NCI-H2171 treated with DMSO at 0.1 percent for 48 hours (cell line): ENCODE results near the gene SHC3.

Experiments
- DNase-seq: peaks from one replicate; lab custom pipeline; 2025; lab: John Stamatoyannopoulos, UW

Gene SHC3

DNA sequence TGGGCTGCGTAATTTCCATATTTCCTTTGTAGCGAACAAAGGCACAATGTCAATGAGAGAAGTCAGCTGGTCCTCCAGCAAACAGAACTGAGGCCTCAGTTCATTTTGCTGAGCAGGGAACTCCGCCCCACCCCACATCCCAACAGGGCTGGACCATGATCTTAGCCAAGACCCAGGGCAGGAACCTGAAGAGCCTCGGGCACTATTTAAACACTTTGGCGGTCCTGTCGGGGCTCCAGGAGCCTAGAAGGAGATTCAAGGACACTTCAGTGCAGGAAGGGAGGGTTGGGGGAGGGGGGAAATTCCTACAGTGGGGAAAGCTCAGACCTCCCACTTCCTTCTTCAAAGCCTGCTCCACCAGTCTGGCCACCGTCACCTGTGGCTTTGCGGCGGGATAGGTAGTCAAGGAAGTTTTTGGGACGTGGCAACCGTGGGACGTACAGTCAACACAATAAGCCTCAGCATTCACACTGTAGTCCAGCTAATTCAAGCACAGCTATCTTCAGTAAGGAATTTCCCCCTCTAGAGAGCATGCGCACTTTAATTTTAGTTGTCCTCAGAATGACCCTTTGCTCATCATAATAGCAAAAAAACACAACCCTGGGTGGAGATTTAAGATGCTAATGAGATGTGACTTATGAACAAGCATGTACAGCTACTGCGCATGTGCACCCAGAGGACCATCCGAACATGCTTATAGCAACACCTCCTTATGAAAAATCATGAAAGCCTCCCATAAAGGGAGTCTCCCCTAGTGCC lies 156.4 kb downstream of the SHC3 start:
- DNase-seq: no peak

DNA sequence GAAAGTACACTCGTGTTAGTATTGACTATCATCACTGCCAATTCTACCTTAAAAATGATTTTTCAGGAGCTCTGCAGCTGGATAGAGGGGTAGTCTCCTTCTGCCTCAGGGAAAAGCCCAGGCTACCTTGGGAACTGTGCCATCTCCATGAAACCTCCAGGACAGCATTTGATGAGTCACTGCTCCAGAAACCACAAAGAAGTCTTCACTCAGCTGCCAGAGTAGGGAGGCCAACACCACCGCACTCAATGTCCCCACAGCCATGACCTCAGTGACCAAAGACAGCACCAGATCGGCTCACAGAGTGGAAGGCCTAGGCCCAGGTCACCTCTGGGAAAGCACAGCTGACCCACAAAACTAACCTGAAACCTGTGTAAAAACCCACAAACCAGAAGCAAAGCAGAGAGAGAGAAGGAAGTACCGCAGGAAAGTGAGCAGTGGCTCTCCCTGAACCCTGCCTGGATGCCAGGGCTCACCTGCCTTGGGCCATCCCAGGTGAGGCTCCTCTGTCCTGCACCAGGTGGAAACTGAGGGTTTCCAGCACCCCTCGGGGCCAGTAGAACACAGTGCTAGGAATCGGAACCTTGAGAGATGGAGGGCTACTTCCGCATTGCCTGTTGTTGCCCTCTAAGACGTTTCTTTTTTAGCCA lies 157.3 kb downstream of the SHC3 start:
- DNase-seq: no peak

DNA sequence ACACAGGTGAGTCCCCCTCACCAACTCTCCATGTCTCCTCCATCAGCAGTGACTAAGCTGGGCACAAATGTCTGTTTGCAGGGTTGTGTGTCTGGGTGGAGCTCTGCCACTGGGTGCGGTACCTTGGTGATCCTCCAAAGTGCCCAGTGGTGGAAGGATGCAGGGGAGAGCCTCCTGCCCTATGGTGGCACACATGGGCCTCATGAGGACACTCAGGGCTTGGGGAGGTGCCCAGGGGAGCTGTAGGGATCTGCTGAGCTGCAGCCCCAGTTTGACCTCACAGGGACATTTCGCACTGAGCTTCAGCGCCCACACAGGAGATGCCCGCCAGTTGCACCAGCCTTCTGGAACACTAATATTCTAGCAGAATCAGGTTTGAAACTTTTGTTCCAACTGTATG lies 157.9 kb downstream of the SHC3 start:
- no peak for DNase-seq

DNA sequence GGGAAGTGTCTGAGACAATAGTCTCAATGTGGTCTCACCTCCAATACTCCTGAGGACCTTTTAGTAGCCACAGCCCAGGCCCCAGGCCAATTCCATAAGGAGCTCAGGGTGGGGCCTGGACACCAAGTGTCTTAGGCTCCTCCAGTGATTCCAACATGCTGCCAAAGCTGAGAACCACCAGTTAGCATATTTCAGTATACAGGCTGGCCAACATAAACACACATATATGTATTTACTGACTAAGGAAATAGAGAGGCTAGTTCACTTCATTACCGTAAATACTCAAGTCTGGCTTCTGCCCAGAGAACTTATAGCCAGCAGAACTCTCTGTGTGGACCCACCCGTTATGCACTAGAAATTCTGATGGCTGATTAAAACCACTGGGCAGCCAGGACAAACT lies 163.3 kb downstream of the SHC3 start:
- DNase-seq: no peak

DNA sequence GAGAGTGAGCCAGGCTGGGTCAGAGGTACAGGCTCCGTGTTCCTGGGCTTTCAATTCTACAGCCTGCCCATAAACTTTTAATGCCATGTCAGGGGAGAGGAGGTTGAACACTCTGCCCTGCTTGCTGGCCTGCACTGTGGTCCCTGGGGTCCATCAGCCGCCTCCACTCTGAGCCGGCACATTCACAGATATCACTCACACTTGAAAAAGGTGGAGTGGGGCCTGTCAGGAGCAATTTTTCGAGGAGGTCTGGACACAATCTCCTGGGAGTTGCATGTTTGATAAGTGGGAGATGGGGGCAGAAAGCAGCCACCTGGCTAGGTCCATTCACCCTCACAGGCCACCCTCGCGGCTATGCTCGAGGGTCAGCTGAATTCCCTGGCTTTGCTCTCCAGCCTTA lies 164.5 kb downstream of the SHC3 start:
- DNase-seq: no peak

DNA sequence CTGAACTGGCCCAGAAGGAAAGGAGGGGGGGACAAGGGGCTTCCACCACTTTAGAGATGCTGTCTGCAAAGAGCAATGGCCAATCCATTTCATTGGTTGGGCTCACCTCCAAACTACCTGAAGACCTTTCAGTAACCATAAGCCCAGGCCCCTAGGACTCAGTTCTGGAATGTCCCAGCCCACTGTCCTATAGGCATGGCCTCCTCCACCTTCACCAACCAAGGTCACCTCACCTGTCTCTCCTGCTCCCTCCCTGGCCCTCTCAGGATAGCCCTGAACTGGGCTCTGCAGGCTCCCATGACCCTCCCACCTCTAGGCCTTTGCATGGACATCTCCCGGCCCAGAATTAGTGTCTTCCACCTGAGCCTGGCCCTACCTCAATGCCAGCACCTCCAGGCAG lies 165.0 kb downstream of the SHC3 start:
- DNase-seq: no peak

DNA sequence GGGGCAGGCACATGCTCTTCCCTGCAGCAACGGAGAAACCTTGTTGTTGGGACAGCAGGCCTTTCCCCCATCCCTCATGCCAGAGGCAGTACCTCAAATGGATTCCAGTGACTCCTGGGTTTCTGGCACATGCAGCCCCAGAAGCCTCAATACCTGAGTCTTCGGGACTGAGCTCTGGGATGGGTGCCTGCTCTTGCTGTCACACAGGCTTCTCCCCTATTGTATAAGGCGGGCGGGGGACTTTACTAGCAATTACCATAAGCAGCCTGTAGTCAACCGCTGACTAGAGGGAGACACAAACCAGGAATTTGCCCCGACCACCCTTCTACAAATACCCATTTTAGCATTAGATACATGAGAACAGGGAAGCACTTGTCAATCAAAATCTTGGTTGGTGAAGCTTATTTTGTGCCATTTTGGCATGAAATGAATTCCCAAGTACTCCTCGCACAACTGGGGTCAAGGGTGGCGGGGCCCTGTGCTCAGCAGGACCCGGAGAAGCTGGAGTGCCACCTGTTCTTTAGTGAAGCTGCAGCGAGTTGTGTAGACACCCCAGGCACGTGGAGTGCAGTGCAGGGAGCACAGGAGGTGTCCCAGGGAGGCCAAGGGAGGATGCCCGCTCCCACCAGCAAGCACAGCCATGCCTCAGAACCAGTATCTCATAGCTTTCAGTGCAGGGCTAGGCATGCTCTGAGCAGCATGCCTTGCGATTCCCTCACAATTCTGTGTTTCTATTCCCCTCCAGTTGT lies 166.2 kb downstream of the SHC3 start:
- DNase-seq: no peak

DNA sequence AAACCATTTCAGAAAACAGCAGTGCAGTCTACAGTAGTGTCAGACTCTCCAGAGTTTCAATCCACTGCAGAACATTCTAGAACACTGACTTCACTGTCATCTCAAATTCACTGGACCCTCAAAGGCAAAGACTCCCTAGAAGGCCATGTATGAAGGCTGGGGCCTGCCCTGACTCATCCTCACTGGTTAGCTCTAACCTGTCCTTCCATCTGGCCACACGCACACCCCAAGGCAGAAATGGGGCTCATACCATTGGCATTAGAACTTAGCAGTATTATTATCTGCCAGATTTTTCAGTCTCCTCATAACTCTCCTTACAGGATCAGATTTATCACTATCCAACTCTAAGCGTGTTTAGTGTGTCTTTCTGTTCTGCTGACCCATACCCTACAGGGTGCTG lies 166.9 kb downstream of the SHC3 start:
- DNase-seq: no peak

GRCh38 chr9:89010526-89011111 lies 168.0 kb downstream of the SHC3 start:
- DNase-seq: no peak

DNA sequence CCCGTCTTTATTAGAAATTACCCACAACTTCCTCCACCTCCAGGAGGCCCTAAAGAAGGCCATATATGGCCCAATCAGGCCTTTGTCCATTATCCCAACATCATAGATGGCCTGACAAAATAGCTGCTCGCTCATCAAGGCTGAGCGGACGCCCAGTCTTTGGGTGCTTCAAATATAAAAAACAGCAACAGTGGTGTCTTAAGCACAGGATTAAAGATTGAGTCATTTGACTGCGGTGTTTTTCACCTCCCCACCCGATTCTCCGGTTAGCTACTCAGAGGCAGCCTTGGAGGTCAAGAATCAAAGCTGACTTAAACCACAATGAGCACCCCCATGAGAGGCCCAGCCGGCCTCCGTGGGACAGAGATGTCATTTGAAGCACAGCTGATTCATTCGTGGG lies 168.6 kb downstream of the SHC3 start:
- no peak for DNase-seq

DNA sequence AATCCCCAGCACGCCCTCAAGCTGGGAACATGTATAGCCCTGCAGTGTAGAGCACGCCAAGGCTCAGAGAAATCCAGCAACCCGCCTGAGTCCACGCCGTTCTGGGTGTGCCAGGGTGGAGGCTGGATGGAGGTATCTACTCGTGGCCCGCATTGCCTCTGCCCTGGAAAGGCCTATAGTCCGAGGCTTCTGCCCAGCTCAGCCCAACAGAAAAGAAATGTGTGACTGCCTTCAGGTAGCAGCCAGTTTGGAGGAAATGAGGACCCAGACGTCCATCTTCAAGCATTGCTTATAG lies 169.1 kb downstream of the SHC3 start:
- no peak for DNase-seq

DNA sequence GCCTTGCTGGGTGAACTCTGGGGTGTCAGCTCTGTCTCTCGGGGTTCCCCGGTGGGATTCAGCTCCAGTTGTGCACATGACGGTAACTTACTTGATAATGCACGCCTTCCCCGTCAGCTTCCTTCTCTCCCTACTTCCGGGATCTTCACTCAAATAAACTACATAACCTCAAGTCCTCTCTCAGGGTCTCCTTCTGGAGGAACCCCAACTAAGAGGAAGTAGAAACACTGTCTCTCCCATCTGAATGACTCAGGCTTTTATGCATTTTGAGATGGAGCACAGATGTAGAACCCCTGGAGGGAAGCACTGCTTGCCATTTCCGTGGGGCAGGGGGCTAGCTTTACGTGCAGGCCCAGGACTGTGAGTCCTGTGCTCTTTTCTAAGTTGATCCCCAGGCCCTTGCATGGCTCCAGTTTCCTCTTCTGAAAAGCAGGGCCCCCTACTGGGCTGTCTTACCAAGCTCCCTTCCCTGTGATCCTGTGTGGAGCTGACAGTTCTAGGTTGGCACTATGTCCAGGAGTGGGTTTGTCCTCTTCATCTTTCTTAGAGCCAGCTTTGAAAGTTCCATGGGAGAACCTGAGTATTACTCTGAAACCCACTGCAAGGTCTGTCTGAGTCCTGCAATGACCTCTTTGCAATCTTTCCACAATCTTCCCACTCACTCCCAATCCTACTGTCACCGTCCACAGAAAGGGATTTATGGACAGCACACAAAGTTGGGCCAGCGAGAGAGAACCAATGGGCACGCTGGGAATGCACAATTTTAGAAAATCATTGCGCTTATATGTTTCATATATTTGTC lies 169.7 kb downstream of the SHC3 start:
- no peak for DNase-seq

DNA sequence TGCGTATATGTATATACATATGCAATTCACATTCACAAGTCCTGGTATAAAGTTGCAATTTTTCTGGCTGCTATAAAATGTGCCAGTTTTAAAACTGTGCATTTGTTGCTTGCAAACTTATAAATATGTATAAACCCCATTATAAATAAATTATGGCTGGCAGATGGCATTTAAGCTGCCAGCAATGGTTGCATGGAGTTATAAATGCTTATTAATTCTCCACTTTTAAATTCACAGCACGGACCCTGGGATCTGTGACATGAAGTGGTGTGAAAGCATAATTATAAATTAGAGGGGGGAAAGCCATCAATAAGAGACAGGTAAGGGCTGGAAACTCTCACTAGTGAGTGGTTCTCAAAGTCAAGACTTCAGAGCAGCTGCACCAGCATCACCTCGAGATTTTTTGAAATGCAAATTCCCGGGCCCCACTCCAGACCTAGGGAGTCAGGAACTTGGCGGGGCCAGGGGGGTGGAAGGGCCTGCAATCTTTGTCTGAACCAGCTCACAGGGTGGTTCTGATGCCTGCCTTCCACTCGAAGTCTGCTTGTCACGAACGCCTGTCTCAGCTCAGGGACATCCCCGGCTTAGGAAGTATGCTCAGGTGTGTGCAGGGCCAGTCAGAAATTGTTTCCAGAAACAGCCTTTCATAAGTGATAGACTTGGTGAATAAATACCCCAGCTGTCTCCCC lies 170.4 kb downstream of the SHC3 start:
- DNase-seq: no peak

- DNase-seq: no peak
These were observed 171.3 kb downstream of the SHC3 start for GRCh38 chr9:89006996-89007967.

- DNase-seq: no peak
These were observed 172.4 kb downstream of the SHC3 start for GRCh38 chr9:89006267-89006666.

DNA sequence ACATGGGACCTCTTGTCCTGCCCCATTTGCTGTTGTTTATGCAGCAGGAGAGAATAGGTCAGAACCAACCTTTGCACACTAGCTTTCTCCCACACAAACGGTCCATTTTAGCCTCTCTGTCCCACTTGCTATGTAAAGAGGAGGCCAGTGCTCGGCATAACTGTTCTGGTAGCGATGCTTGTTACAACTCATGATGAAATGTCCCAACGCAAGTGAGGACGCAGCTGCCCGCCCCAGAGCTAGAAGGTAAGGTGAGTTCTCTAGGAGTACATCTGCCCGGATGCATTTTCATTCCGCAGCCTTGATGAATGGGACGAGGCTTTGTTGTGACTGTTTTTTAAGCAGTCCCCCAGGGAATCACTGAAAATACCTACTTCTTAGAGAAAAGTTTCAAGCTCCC lies 173.3 kb downstream of the SHC3 start:
- no peak for DNase-seq

DNA sequence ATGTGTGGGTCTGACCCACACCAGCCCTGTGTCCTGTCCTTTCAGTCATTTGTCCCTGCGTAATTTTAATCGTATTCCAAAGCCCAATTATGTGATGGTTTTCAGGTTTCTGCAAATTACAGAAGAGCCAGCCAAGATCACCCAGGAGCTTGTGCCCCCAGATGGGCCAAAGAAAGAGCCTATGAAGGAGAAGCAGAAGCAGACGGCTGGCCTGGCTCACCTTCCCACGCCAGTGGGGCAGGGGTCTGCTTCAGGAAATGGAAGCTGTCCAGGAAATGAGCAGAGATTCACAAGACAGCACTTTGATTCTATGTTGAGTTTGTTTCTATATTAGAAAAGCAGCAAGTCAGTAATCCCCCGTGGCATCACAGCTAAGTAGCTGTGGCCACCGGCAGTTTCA lies 175.6 kb downstream of the SHC3 start:
- DNase-seq: no peak

DNA sequence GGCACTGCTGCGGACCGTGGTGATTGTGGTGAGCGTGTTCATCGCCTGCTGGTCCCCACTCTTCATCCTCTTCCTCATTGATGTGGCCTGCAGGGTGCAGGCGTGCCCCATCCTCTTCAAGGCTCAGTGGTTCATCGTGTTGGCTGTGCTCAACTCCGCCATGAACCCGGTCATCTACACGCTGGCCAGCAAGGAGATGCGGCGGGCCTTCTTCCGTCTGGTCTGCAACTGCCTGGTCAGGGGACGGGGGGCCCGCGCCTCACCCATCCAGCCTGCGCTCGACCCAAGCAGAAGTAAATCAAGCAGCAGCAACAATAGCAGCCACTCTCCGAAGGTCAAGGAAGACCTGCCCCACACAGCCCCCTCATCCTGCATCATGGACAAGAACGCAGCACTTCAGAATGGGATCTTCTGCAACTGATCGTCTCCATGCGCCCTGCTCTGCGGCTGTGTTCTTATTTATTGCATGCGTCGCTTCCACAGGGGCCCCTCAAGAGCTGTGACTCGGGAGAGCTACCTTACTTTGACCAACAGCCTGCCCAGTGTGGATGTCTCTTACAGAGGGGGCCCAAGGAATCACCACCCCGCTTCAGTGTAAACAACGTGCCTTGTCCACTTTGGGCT lies 176.6 kb downstream of the SHC3 start:
- no peak for DNase-seq

- DNase-seq: peak; percentile 73
These were observed 177.4 kb downstream of the SHC3 start for GRCh38 chr9:89000973-89001916.
